Measurements from ENCODE around the gene MOK. TPM values are rescaled to one million over a fixed set of nuclear protein-coding genes. Genes with fewer than 3 reads are reported as not detected.

Gene MOK
- total RNA-seq, 1 experiment from 2014 or later: 86.9 TPM

GRCh38 chr14:102285106-102285505 is 19.9 kb downstream of the MOK start:
- DNase-seq (ENCODE audit: low read depth): no peak

- DNase-seq (ENCODE audit: low read depth): no peak
Observed at GRCh38 chr14:102283631-102284129, 21.3 kb downstream of the MOK start.

GRCh38 chr14:102282751-102283465 is 22.1 kb downstream of the MOK start:
- DNase-seq (ENCODE audit: low read depth): no peak

GRCh38 chr14:102280376-102280962 is 24.5 kb downstream of the MOK start:
- DNase-seq (ENCODE audit: low read depth): peak; percentile 98

- peak; percentile 99 for DNase-seq (ENCODE audit: low read depth)
Observed at GRCh38 chr14:102279688-102280348, 25.1 kb downstream of the MOK start.

- DNase-seq (ENCODE audit: low read depth): peak; percentile 46
Observed at GRCh38 chr14:102279282-102279681, 25.7 kb downstream of the MOK start.

GRCh38 chr14:102278631-102278935 is 26.4 kb downstream of the MOK start:
- no peak for DNase-seq (ENCODE audit: low read depth)

GRCh38 chr14:102277874-102278630 is 26.9 kb downstream of the MOK start:
- DNase-seq (ENCODE audit: low read depth): no peak

- DNase-seq (ENCODE audit: low read depth): no peak
Observed at GRCh38 chr14:102275866-102276265, 29.1 kb downstream of the MOK start.

- DNase-seq (ENCODE audit: low read depth): no peak
Observed at GRCh38 chr14:102272392-102272791, 32.6 kb downstream of the MOK start.

GRCh38 chr14:102264775-102265174 is 40.2 kb downstream of the MOK start:
- DNase-seq (ENCODE audit: low read depth): no peak

GRCh38 chr14:102264355-102264754 is 40.6 kb downstream of the MOK start:
- DNase-seq (ENCODE audit: low read depth): no peak

GRCh38 chr14:102262929-102263462 is 42.0 kb downstream of the MOK start:
- DNase-seq (ENCODE audit: low read depth): peak; percentile 93

GRCh38 chr14:102258136-102258535 is 46.8 kb downstream of the MOK start:
- DNase-seq (ENCODE audit: low read depth): no peak

GRCh38 chr14:102256716-102257115 is 48.2 kb downstream of the MOK start:
- DNase-seq (ENCODE audit: low read depth): no peak

- DNase-seq (ENCODE audit: low read depth): peak; percentile 73
Observed at GRCh38 chr14:102255401-102256190, 49.4 kb downstream of the MOK start.

GRCh38 chr14:102252834-102253801 is 51.8 kb downstream of the MOK start:
- no peak for DNase-seq (ENCODE audit: low read depth)

- DNase-seq (ENCODE audit: low read depth): no peak
Observed at GRCh38 chr14:102251161-102251560, 53.8 kb downstream of the MOK start.

GRCh38 chr14:102250636-102251035 is 54.3 kb downstream of the MOK start:
- DNase-seq (ENCODE audit: low read depth): no peak

GRCh38 chr14:102249981-102250380 is 55.0 kb downstream of the MOK start:
- DNase-seq (ENCODE audit: low read depth): no peak

Measured in Daoy (cell line).